Neural cell (in vitro differentiated cells): ENCODE data around the gene ZBTB44.

ENCODE experiments used
- CTCF ChIP-seq: fragments of 450-650 bp; IDR thresholded peaks from 2 replicates; pipeline ENCODE4 v1.5.1; 2014; ENCODE audit warnings: antibody characterized with exemption, mild to moderate bottlenecking, moderate library complexity; ENCODE audit not compliant: poor library complexity, severe bottlenecking
- EP300 ChIP-seq: fragments of 450-650 bp; conservative IDR thresholded peaks from 2 replicates; pipeline ENCODE4 v1.6.1; 2014; ENCODE audit warnings: antibody characterized with exemption, mild to moderate bottlenecking, moderate library complexity; ENCODE audit not compliant: poor library complexity, severe bottlenecking
- EZH2 ChIP-seq: fragments of 200-600, 300-800 bp; shearing (Covaris generic), sonication (generic); IDR thresholded peaks from 2 replicates; pipeline ENCODE4 v1.6.1; 2014; ENCODE audit warnings: antibody characterized with exemption, low read length, borderline replicate concordance, mild to moderate bottlenecking; ENCODE audit not compliant: insufficient read depth, poor library complexity, severe bottlenecking
- MXI1 ChIP-seq: fragments of 450-650 bp; conservative IDR thresholded peaks from 2 replicates; pipeline ENCODE4 v1.6.1; 2014; ENCODE audit warnings: antibody characterized with exemption, mild to moderate bottlenecking; ENCODE audit not compliant: poor library complexity, severe bottlenecking
- POLR2AphosphoS5 ChIP-seq: IDR thresholded peaks from 2 replicates; pipeline ENCODE4 v1.6.1; 2012
- RAD21 ChIP-seq: fragments of 450-650 bp; conservative IDR thresholded peaks from 2 replicates; pipeline ENCODE4 v1.6.1; 2014; ENCODE audit warnings: antibody characterized with exemption, mild to moderate bottlenecking, moderate library complexity
- SMC3 ChIP-seq: fragments of 450-650 bp; conservative IDR thresholded peaks from 2 replicates; pipeline ENCODE4 v1.6.1; 2014; ENCODE audit warnings: antibody characterized with exemption, mild to moderate bottlenecking, moderate library complexity; ENCODE audit not compliant: poor library complexity
- TF ChIP-seq, protein P1 (sequence below): IDR thresholded peaks from 2 replicates; pipeline ENCODE4 v1.6.1; 2012; ENCODE audit warnings: borderline replicate concordance

GRCh38 chr11:130347261-130347660 lies 32.5 kb upstream of the ZBTB44 start:
- TF ChIP-seq POLR2AphosphoS5 (no peak), CTCF (no peak), EZH2 (no peak), MXI1 (no peak), RAD21 (no peak), SMC3 (no peak), EP300 (no peak)
- TF ChIP-seq, protein P1, sequence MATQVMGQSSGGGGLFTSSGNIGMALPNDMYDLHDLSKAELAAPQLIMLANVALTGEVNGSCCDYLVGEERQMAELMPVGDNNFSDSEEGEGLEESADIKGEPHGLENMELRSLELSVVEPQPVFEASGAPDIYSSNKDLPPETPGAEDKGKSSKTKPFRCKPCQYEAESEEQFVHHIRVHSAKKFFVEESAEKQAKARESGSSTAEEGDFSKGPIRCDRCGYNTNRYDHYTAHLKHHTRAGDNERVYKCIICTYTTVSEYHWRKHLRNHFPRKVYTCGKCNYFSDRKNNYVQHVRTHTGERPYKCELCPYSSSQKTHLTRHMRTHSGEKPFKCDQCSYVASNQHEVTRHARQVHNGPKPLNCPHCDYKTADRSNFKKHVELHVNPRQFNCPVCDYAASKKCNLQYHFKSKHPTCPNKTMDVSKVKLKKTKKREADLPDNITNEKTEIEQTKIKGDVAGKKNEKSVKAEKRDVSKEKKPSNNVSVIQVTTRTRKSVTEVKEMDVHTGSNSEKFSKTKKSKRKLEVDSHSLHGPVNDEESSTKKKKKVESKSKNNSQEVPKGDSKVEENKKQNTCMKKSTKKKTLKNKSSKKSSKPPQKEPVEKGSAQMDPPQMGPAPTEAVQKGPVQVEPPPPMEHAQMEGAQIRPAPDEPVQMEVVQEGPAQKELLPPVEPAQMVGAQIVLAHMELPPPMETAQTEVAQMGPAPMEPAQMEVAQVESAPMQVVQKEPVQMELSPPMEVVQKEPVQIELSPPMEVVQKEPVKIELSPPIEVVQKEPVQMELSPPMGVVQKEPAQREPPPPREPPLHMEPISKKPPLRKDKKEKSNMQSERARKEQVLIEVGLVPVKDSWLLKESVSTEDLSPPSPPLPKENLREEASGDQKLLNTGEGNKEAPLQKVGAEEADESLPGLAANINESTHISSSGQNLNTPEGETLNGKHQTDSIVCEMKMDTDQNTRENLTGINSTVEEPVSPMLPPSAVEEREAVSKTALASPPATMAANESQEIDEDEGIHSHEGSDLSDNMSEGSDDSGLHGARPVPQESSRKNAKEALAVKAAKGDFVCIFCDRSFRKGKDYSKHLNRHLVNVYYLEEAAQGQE: no peak
